NCI-H146 treated with DMSO at 0.1 percent for 48 hours (cell line): Measurements from ENCODE around the gene NOP16.

Experiments used
- DNase-seq: peaks from one replicate; lab custom pipeline; 2025; ENCODE audit not compliant: unreplicated experiment; lab: John Stamatoyannopoulos, UW

NOP16 gene, protein sequence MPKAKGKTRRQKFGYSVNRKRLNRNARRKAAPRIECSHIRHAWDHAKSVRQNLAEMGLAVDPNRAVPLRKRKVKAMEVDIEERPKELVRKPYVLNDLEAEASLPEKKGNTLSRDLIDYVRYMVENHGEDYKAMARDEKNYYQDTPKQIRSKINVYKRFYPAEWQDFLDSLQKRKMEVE

GRCh38 chr5:176388444-176389134 is at the start of gene NOP16, which contains the start of gene HIGD2A:
NOP16 (minus strand) TSS chr5:176388598; CDS start chr5:176388539, 59 bp downstream.
HIGD2A (plus strand) TSS chr5:176388751; CDS start chr5:176388820, 69 bp downstream.
- peak; percentile 91 for DNase-seq

DNA sequence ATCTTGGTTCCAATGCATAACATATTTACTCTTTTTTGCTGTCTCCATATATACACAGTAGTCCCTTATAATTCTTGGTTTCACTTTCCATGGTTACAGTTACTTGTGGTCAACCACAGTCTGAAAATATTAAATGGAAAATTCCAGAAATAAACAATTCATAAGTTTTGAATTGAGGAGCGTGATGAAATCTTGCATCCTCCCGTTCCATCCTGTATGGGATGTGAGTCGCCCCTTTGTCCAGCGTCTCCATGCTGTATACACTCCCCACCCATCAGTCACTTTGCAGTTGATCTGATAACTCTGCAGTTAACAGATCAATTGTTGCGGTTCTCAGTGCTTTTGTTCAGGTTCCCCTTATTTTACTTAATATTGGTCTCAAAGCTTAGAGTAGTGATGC is 48.3 kb upstream of the NOP16 start:
- no peak for DNase-seq

DNA sequence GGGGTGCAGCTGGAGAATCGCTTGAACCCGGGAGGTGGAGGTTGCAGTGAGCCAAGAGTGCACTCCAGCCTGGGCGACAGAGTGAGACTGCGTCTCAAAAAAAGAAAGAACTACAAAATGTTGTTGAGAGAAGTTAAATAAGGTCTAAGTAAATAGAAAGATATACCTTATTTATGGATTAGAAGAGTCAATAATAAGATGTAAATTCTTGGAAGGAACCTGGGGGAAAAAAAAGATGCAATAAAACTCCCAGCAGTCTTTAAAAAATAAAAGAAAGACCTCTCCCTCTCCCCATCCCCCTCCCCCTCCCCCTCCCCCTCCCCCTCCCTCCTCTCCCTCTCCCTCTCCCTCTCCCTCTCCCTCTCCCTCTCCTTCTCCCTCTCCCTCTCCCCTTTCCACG is 44.3 kb upstream of the NOP16 start:
- DNase-seq = no peak

DNA sequence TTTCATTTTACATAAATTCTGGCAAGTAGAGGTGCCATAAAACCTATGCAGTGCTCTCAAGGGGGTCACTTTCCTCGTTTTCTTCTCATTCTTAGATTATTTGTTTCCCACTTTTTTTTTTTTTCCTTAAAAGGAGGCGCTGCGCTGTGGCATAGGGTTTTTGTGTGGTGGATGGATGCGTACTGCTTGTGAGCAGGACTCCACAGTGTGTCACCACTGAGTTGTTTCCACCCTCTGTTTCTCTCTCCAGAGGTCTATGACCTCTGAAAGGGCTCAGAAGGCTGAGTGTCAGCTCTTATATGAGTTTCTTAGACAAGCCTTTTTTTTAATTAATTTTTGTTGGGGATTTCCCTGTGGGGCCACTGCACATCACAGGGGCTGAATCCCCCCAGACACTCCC is 41.6 kb upstream of the NOP16 start:
- no peak for DNase-seq

GRCh38 chr5:176427971-176428370 is 39.6 kb upstream of the NOP16 start:
- DNase-seq = no peak

DNA sequence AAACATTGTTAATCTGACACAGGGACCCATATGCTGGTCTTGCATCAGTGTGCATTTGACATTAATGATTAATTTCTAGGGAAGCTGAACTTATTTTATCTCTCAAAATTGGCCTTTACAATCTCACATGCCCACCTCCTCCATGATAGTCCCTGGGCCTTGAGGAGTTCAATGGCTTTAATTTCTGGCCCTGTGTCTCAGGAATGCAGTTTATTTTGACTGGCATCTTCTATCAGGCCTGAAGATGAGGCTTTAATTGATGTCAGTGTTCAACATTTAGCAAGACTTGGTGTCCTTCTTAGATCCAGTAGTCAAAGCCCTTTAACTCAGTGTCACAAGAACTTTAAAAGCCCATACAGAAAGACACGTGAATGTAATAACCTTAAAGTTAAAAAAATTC is 38.5 kb upstream of the NOP16 start:
- DNase-seq = no peak

DNA sequence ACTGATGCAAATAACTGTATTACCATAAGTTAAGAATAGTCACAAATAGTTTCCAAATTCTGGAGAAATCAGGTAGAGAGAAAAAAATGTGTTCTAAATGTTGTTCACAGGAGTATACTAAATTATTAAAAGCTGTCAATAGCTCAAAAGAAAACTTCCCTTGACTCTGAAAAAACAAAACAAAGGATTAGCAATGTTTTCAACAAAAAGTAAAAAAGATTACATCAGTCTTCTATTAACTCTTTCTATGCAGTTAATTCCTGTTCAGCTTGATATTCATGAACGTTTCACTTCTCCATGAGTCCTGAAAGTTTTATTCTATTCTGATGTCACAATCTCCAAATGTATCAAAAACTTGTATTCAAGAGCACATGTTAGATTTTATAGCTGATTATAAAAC is 37.4 kb upstream of the NOP16 start:
- DNase-seq = no peak

- no peak for DNase-seq
These were observed 36.7 kb upstream of the NOP16 start for GRCh38 chr5:176425138-176425537.

- no peak for DNase-seq
These were observed 35.8 kb upstream of the NOP16 start for GRCh38 chr5:176424181-176424580.

- DNase-seq = no peak
These were observed 32.7 kb upstream of the NOP16 start for GRCh38 chr5:176420972-176421544.

DNA sequence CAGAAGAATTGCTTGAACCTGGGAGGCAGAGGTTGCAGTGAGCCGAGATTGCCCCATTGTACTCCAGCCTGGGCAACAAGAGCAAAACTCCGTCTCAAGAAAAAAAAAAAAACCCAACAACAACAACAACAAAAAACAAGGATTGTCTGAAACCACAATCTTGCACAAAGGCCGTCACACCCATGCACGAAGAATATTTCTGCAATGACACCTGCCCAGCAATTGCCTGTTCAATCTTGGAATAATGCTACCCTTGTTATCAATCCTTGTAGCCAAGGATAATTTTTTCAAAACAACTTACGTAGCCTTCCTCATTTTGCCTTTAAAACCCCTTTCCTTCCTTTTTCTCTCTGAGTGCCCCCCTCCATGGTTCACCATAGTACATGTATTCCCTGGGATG is 31.7 kb upstream of the NOP16 start:
- no peak for DNase-seq

DNA sequence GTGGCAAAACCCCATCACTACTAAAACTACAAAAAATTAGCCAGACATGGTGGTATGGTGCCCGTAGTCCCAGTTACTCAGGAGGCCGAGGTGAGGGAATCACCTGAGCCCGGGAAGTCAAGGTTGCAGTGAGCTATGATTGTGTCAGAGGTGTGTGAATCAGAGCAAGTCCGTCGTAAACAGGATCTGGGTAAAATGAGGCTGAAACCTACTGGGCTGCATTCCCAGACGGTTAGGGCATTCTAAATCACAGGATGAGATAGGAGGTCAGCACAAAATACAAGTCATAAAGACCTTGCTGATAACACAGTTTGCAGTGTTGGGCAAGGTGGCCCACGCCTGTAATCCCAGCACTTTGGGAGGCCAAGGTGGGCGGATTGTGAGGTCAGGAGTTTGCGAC is 29.9 kb upstream of the NOP16 start:
- no peak for DNase-seq

DNA sequence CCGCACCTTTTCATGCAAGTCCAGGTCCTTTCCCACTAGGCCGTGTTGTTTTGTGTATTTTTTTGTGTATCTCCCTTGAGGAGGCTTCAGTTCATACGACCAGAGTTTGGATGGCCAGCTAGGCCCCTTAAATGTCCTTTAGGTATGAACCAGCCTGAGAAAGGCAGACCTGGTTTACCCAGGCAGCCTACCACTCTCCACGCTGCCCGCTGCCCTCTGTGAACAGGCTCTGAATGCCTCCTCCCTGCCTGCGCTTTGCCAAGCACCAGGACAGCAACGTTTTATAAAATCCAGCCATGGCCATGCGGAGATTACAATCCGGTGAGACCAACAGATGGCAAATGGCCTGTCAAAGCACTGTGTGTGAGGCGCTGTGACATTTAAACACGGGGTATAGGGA is 28.6 kb upstream of the NOP16 start:
- no peak for DNase-seq

DNA sequence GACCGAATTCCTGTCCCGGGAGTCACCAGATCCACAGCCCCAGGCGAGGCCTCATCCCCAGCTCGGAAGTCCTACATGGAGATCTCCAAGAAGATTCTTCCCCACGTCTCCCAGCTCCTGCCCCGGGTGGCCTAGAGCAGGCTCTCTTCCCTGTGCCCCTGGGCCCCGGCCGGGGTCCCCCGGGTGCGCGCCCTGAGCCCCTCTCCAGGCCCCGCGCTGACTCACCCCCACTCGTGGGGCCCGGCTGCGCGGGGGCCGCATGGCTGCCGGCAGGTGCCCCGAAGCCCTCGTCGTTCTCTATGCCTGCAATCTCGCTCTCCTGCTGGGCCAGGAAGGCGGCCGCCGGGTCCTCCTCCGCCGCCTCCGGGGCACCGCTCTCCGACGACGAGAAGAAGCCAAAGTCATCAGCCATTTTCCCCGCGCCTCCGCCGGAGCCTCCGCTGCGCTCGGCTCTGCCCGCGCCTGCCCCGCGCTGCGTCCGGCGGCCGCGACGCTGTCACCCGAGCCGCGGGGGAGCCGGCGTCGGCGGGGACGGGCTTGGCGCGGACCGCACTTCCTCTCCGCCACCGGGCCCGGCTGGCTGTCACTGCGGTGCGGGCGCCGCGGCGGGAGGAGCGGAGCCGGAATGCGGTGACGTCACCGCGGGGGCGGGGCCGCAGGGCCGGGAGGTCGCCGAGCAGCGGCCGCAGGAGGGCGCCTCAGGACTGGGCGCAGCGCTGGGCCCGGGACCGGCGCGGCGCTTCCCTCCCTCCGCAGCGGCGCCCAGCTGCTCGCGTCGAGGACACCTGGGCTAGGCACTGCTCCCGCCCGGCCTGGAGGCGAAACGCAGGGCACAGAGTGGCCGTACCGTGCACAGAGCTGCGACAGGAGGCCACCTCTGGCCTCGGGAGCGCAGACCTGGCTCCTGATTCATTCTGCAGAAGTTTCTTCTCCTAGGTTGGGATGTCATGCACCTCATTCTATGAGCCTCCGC is 27.8 kb upstream of the NOP16 start, which contains the start of gene CLTB:
CLTB (minus strand) TSS at position 588 of the 973 bp plus-strand sequence; CDS start at position 412, 176 bp downstream.
- peak; percentile 65 for DNase-seq

DNA sequence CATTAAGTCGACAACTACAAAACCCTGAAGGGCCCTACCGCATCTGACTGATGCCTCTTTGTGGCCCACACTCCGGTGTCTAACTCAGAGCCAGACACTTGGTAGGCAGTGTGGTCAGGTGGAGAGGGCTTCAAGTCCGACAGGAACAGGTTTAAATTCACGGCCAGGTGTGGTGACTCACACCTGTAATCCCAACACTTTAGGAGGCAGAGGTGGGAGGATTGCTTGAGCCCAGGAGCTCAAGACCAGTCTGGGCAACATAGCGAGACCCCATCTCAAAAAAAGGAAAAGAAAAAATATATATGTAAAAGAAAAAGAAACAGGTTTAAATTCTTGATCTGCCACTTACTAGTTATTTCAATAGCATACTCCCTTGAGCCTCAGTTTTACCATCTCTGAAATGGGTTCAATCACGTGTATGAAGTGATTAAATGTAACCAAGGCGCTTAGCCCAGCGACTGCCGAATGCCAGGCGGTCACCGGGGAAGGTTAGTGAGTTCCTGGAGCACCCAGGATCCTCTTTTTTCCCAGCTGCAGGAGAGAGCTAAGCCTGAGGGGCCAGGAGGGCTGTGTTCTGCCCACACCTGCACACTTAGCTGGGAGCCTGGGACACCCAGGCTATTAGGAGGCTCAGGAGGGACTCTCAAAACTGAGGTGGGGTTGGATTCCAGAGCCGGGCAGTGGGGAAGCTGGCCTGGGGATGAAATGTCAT is 27.0 kb upstream of the NOP16 start:
- DNase-seq = no peak

- no peak for DNase-seq
These were observed 26.3 kb upstream of the NOP16 start for GRCh38 chr5:176414704-176415103.

DNA sequence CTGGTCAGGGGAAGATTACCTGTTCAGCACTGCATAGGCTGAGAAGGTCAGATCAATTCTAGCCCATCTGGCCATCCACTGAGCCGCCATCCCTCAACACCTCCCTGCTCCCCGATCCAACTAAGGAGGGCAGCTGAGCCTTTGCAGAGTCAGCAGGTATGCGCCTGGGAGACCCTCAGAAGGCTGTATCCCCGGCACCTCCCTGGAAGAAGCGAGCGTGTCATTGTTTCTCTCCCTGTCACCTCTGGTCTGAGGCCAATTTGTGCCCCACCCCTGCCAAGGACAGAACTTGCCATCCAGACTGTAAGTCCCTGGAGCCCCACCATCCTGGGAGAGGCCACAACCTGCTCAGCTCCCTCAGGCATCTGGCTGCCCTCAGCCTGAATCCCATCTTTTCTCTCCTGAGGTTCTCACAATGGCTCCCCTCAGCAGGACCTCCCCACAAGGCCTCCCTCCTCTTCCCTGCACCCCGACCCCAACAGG is 25.4 kb upstream of the NOP16 start:
- DNase-seq = no peak

DNA sequence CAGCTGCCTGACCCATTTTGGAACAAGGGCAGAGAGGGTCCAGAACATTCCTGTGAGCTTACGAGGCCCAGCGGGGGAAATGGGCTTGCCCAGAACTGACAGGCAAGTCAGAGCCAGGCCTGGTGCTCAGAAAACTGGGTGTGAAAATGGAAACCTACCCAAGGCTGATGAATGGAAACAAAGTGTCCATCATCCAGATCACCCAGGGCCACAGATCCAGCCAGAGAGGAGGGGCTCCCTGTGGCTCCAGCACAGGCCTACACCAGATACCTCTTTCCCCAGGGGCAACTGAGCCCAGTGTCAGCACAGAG is 24.8 kb upstream of the NOP16 start:
- DNase-seq = no peak

- no peak for DNase-seq
These were observed 24.3 kb upstream of the NOP16 start for GRCh38 chr5:176412517-176413254.
